ENCODE measurements around the gene VIP.
"Not testable (repeated sequence)": the region's sequence is repeated elsewhere in the genome, so short reads cannot be mapped to it uniquely, and the experiment has no call there.

The VIP gene

DNA sequence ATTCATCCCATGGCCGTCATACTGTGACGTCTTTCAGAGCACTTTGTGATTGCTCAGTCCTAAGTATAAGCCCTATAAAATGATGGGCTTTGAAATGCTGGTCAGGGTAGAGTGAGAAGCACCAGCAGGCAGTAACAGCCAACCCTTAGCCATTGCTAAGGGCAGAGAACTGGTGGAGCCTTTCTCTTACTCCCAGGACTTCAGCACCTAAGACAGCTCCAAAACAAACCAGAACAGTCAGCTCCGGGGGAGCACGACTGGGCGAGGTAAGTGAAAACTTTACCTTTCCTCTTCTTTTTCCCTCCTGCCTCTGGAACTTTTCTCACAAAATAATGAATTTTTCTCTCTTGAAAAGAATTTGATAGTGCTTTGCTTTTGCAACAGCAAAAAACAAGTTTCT, at the start of gene VIP:
Gene VIP, plus strand, starts transcription at position 104 of the 400 bp plus-strand sequence. CDS start 1,381 bp downstream, outside the sequence.
- Histone ChIP-seq H3K9me3 (ENCODE audit: low read length) (no peaks in the 10 kb centered on the region), H3K79me2 (ENCODE audit: insufficient read depth, low read length) (no peaks in the 10 kb centered on the region), H2AFZ (ENCODE audit: low read length) (no peak within 1 kb of the TSS), H3K4me1 (ENCODE audit: insufficient read depth, low read length, severe bottlenecking) (no peaks in the 10 kb centered on the region), H3K27ac (ENCODE audit: low read depth, low read length, poor library complexity, severe bottlenecking) (no peak within 1 kb of the TSS), H4K20me1 (ENCODE audit: insufficient read depth, low read length) (no peaks in the 10 kb centered on the region), H3K9ac (ENCODE audit: low read length) (no peak within 1 kb of the TSS), H3F3A (ENCODE audit: insufficient read depth, low read length) (no peaks in the 10 kb centered on the region), H3K9me2 (ENCODE audit: low read depth, low read length) (no peaks in the 10 kb centered on the region), H3K4me3 (ENCODE audit: low read depth, low read length, poor library complexity, severe bottlenecking) (no peak within 1 kb of the TSS), H3K27me3 (ENCODE audit: insufficient read depth, low read length) (no peaks in the 10 kb centered on the region), H3K36me3 (ENCODE audit: insufficient read depth, low read length) (no peaks in the 10 kb centered on the region), H3K4me2 (ENCODE audit: low read length) (no peak within 1 kb of the TSS)
- TF ChIP-seq, protein P1, sequence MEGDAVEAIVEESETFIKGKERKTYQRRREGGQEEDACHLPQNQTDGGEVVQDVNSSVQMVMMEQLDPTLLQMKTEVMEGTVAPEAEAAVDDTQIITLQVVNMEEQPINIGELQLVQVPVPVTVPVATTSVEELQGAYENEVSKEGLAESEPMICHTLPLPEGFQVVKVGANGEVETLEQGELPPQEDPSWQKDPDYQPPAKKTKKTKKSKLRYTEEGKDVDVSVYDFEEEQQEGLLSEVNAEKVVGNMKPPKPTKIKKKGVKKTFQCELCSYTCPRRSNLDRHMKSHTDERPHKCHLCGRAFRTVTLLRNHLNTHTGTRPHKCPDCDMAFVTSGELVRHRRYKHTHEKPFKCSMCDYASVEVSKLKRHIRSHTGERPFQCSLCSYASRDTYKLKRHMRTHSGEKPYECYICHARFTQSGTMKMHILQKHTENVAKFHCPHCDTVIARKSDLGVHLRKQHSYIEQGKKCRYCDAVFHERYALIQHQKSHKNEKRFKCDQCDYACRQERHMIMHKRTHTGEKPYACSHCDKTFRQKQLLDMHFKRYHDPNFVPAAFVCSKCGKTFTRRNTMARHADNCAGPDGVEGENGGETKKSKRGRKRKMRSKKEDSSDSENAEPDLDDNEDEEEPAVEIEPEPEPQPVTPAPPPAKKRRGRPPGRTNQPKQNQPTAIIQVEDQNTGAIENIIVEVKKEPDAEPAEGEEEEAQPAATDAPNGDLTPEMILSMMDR (IDR thresholded peaks at IDR 0.05; ENCODE audit: low read length) = no peak
- no peak for TF ChIP-seq EZH2 (IDR thresholded peaks at IDR 0.05; ENCODE audit: borderline replicate concordance, low read length)

DNA sequence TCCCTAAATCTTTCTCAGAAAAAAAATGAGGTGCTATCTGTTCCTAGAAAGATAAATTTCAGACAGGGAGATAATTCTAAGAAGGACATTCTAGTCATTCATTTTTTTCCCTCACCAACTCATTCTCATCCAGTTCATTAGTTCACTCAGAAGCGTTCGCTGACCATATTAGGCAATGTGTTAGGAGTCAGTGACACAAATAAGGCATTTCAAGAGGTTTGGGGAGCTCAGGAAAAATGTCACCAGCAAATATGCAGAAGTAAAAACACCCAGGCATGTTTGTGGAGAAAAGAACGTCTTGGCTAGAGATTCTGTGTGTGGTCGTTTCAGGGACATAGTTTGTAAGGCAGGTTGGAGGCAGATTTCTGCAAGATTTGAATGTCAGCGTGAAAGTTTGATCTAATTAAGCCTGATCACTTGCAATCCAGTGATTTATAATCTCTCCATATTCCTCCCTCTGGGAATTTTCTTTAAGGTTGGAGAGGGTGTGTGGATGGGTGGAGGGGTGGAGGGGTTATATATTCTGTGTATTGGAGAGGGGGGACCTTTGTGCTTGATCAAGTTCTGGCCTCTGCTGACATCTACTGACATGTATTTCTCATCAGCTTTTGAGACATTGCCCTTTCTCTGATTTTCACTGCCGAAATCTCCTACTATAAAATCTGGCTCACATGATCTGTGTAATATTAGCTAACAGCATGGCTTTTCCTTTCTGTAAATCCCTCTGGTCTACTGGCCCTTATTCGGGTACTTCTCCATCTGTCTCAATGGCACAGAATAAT, 49.3 kb upstream of the VIP start:
- Histone ChIP-seq H3K27ac (ENCODE audit: low read depth, low read length, poor library complexity, severe bottlenecking) (no peak overlapping the region), H3K4me3 (ENCODE audit: low read depth, low read length, poor library complexity, severe bottlenecking) (no peak overlapping the region), H4K20me1 (ENCODE audit: insufficient read depth, low read length) (no peaks in the 10 kb centered on the region), H3K27me3 (ENCODE audit: insufficient read depth, low read length) (no peaks in the 10 kb centered on the region), H3K79me2 (ENCODE audit: insufficient read depth, low read length) (no peaks in the 10 kb centered on the region), H2AFZ (ENCODE audit: low read length) (no peak overlapping the region), H3K9me2 (ENCODE audit: low read depth, low read length) (no peaks in the 10 kb centered on the region), H3K36me3 (ENCODE audit: insufficient read depth, low read length) (no peaks in the 10 kb centered on the region), H3K9ac (ENCODE audit: low read length) (no peak overlapping the region), H3K4me2 (ENCODE audit: low read length) (no peak overlapping the region), H3K9me3 (ENCODE audit: low read length) (no peaks in the 10 kb centered on the region), H3F3A (ENCODE audit: insufficient read depth, low read length) (no peaks in the 10 kb centered on the region), H3K4me1 (ENCODE audit: insufficient read depth, low read length, severe bottlenecking) (peaks cover 10% of the 10 kb centered on the region)
- TF ChIP-seq EZH2 (IDR thresholded peaks at IDR 0.05; ENCODE audit: borderline replicate concordance, low read length) = no peak
- TF ChIP-seq, protein P1 (IDR thresholded peaks at IDR 0.05; ENCODE audit: low read length) = peak; percentile 31; the same call in 1 of the 2 replicates

DNA sequence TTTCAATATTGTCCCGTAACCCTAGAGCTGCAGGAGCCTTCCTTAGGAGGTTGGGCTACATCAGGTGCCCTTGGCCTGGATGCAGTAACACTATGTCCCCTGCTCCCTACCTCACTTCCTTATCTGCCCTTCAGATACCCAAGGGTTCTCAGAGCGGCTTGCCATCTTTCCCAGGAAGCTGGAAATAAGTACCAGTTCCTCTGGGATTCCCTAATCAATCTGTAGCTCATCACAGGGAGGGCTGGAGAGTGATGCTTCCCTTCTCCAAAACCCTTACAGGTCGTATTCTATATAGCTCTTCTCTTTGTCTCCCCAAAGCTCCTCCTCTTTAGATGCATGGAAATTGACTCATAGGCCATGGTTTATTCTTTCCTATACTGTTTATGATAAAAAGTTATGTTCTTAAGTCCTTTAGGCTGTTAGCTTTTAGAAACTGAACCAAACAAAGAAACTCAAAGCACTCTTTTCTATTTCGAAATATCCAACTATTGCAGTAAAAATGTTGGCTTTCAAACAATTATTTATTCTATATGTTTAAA, 48.7 kb upstream of the VIP start:
- H3K79me2 ChIP-seq (ENCODE audit: insufficient read depth, low read length) = no peaks in the 10 kb centered on the region
- no peak overlapping the region for H3K9ac ChIP-seq (ENCODE audit: low read length)
- H3K27ac ChIP-seq (ENCODE audit: low read depth, low read length, poor library complexity, severe bottlenecking) = no peak overlapping the region
- H3K4me3 ChIP-seq (ENCODE audit: low read depth, low read length, poor library complexity, severe bottlenecking) = no peak overlapping the region
- H3K4me1 ChIP-seq (ENCODE audit: insufficient read depth, low read length, severe bottlenecking) = peaks cover 10% of the 10 kb centered on the region
- no peaks in the 10 kb centered on the region for H3F3A ChIP-seq (ENCODE audit: insufficient read depth, low read length)
- no peak overlapping the region for H2AFZ ChIP-seq (ENCODE audit: low read length)
- no peaks in the 10 kb centered on the region for H3K9me2 ChIP-seq (ENCODE audit: low read depth, low read length)
- H3K9me3 ChIP-seq (ENCODE audit: low read length) = no peaks in the 10 kb centered on the region
- H4K20me1 ChIP-seq (ENCODE audit: insufficient read depth, low read length) = no peaks in the 10 kb centered on the region
- H3K4me2 ChIP-seq (ENCODE audit: low read length) = no peak overlapping the region
- H3K36me3 ChIP-seq (ENCODE audit: insufficient read depth, low read length) = no peaks in the 10 kb centered on the region
- TF ChIP-seq EZH2 (IDR thresholded peaks at IDR 0.05; ENCODE audit: borderline replicate concordance, low read length) = no peak
- TF ChIP-seq, protein P1 (IDR thresholded peaks at IDR 0.05; ENCODE audit: low read length) = no peak; the same call in 1 of the 2 replicates
- no peaks in the 10 kb centered on the region for H3K27me3 ChIP-seq (ENCODE audit: insufficient read depth, low read length)

DNA sequence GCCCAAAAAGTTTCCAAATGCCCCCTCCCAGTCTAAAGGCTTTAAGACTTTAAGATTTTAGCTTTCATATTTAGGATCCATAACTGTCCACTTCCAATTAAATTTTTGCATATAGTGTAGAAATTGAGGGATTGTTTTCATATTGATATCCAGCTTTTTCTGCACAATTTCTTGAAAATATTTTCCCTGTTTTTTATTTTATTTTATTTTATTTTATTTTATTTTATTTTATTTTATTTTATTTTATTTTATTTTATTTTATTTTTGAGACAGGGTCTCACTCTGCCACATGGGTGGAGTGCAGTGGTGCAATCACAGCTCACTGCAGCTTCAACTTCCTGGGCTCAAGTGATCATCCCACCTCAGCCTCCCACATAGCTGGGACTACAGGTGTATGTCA, 46.8 kb upstream of the VIP start:
- H3K36me3 ChIP-seq (ENCODE audit: insufficient read depth, low read length); H3K27me3 ChIP-seq (ENCODE audit: insufficient read depth, low read length); H3K79me2 ChIP-seq (ENCODE audit: insufficient read depth, low read length); H3K4me2 ChIP-seq (ENCODE audit: low read length); H3K9me3 ChIP-seq (ENCODE audit: low read length); H3K9ac ChIP-seq (ENCODE audit: low read length); H3F3A ChIP-seq (ENCODE audit: insufficient read depth, low read length); H3K4me3 ChIP-seq (ENCODE audit: low read depth, low read length, poor library complexity, severe bottlenecking); H3K4me1 ChIP-seq (ENCODE audit: insufficient read depth, low read length, severe bottlenecking); H3K27ac ChIP-seq (ENCODE audit: low read depth, low read length, poor library complexity, severe bottlenecking); H4K20me1 ChIP-seq (ENCODE audit: insufficient read depth, low read length); H2AFZ ChIP-seq (ENCODE audit: low read length); H3K9me2 ChIP-seq (ENCODE audit: low read depth, low read length): not testable (repeated sequence)

Measured in OCI-LY1 (cell line).